Dedifferentiated amniotic fluid mesenchymal stem cell (primary cell): ENCODE data around the gene MRPL1.

Experiments used
- DNase-seq: peaks from one replicate; pipeline ENCODE4 v3.0.0-alpha.2; 2016; ENCODE audit errors: extremely low spot score

Gene MRPL1

GRCh38 chr4:77862478-77863216, at the start of gene MRPL1:
Gene MRPL1, plus strand, starts transcription at chr4:77862830. Its CDS starts 19 bp downstream, at chr4:77862849.
- peak; percentile 97 for DNase-seq

- DNase-seq, result no peak
These were observed 47.0 kb upstream of the MRPL1 start for GRCh38 chr4:77815636-77816035.

- DNase-seq, result no peak
These were observed 46.1 kb upstream of the MRPL1 start for GRCh38 chr4:77816546-77816945.

- no peak for DNase-seq
These were observed 45.1 kb upstream of the MRPL1 start for GRCh38 chr4:77817304-77818072.

GRCh38 chr4:77818073-77818601, 44.5 kb upstream of the MRPL1 start:
- peak; percentile 76 for DNase-seq

- peak; percentile 29 for DNase-seq
These were observed 43.8 kb upstream of the MRPL1 start, which contains the start of gene CNOT6L for GRCh38 chr4:77818602-77819403. Gene CNOT6L, minus strand, starts transcription at chr4:77819368. Its CDS starts 60 bp downstream, at chr4:77819308.

GRCh38 chr4:77819404-77819842, 43.2 kb upstream of the MRPL1 start:
- DNase-seq, result no peak

- peak; percentile 75 for DNase-seq
These were observed 42.6 kb upstream of the MRPL1 start for GRCh38 chr4:77819843-77820648.

GRCh38 chr4:77820649-77821561, 41.7 kb upstream of the MRPL1 start:
- no peak for DNase-seq

GRCh38 chr4:77821775-77822174, 40.9 kb upstream of the MRPL1 start:
- no peak for DNase-seq

- DNase-seq, result no peak
These were observed 36.4 kb upstream of the MRPL1 start for GRCh38 chr4:77826275-77826674.

GRCh38 chr4:77827343-77827742, 35.3 kb upstream of the MRPL1 start:
- DNase-seq, result no peak

- no peak for DNase-seq
These were observed 29.4 kb upstream of the MRPL1 start for GRCh38 chr4:77833126-77833724.

GRCh38 chr4:77834403-77834802, 28.2 kb upstream of the MRPL1 start:
- DNase-seq, result no peak

GRCh38 chr4:77843628-77844027, 19.0 kb upstream of the MRPL1 start:
- no peak for DNase-seq

- no peak for DNase-seq
These were observed 18.3 kb upstream of the MRPL1 start for GRCh38 chr4:77844363-77844762.

GRCh38 chr4:77845400-77845799, 17.2 kb upstream of the MRPL1 start:
- DNase-seq, result no peak

- DNase-seq, result no peak
These were observed 16.7 kb upstream of the MRPL1 start for GRCh38 chr4:77845929-77846328.

GRCh38 chr4:77848508-77848907, 14.1 kb upstream of the MRPL1 start:
- DNase-seq, result no peak
